Fibroblast of skin of back (primary cell): ENCODE results near the gene TSPAN5.
A peak's percentile ranks its signal among the peaks of the same experiment; 100 is the strongest.

Experiments used
- DNase-seq: peaks from one replicate; pipeline ENCODE4 v3.0.0-alpha.2; 2013

Gene TSPAN5

GRCh38 chr4:98615991-98616390 lies 42.4 kb downstream of the TSPAN5 start:
- DNase-seq, result no peak

GRCh38 chr4:98614662-98615061 lies 43.7 kb downstream of the TSPAN5 start:
- DNase-seq, result peak; percentile 51

- no peak for DNase-seq
These were observed 44.3 kb downstream of the TSPAN5 start for GRCh38 chr4:98614094-98614493.

- no peak for DNase-seq
These were observed 44.8 kb downstream of the TSPAN5 start for GRCh38 chr4:98613453-98614075.

- no peak for DNase-seq
These were observed 45.8 kb downstream of the TSPAN5 start for GRCh38 chr4:98612318-98613250.

- DNase-seq, result no peak
These were observed 46.6 kb downstream of the TSPAN5 start for GRCh38 chr4:98611677-98612317.

- no peak for DNase-seq
These were observed 47.3 kb downstream of the TSPAN5 start for GRCh38 chr4:98610926-98611676.

- DNase-seq, result no peak
These were observed 48.0 kb downstream of the TSPAN5 start for GRCh38 chr4:98610431-98610830.

GRCh38 chr4:98609934-98610333 lies 48.5 kb downstream of the TSPAN5 start:
- DNase-seq, result peak; percentile 48

- DNase-seq, result no peak
These were observed 50.1 kb downstream of the TSPAN5 start for GRCh38 chr4:98608356-98608755.

- no peak for DNase-seq
These were observed 51.5 kb downstream of the TSPAN5 start for GRCh38 chr4:98606894-98607293.

- DNase-seq, result no peak
These were observed 53.2 kb downstream of the TSPAN5 start for GRCh38 chr4:98605216-98605615.

- DNase-seq, result no peak
These were observed 53.7 kb downstream of the TSPAN5 start for GRCh38 chr4:98604723-98605122.

- peak; percentile 60 for DNase-seq
These were observed 54.5 kb downstream of the TSPAN5 start for GRCh38 chr4:98603683-98604521.

- no peak for DNase-seq
These were observed 56.1 kb downstream of the TSPAN5 start for GRCh38 chr4:98602270-98602669.

- peak; percentile 43 for DNase-seq
These were observed 56.7 kb downstream of the TSPAN5 start for GRCh38 chr4:98601708-98602107.

- peak; percentile 61 for DNase-seq
These were observed 58.7 kb downstream of the TSPAN5 start for GRCh38 chr4:98599617-98600205.

- no peak for DNase-seq
These were observed 71.5 kb downstream of the TSPAN5 start for GRCh38 chr4:98586962-98587354.

- no peak for DNase-seq
These were observed 72.0 kb downstream of the TSPAN5 start for GRCh38 chr4:98586291-98586961.

GRCh38 chr4:98585596-98585995 lies 72.8 kb downstream of the TSPAN5 start:
- DNase-seq, result no peak

GRCh38 chr4:98584265-98584664 lies 74.1 kb downstream of the TSPAN5 start:
- DNase-seq, result no peak
